B cell (primary cell): Measurements from ENCODE around the gene GLRA1. TPM values are rescaled to one million over a fixed set of nuclear protein-coding genes. Genes with fewer than 3 reads are reported as not detected.

Experiments used
- ATAC-seq: fragments of 200-7000 bp; cut with Tn5 transposase; one replicate; pipeline ENCODE4 v1.10.0; 2021; ENCODE audit warnings: low read depth, mild to moderate bottlenecking, moderate number of reproducible peaks, moderate library complexity
- CTCF ChIA-PET: fragments of 350-600 bp; sonication (Branson Sonifier 250); formaldehyde crosslinking; loops from one replicate; lab custom pipeline; 2021; ENCODE audit warnings: antibody characterized with exemption, inconsistent platforms; lab: Charles Lee
- POLR2A ChIA-PET: fragments of 350-600 bp; sonication (Branson Sonifier 250); formaldehyde crosslinking; loops from one replicate; lab custom pipeline; 2021; ENCODE audit warnings: antibody characterized with exemption; lab: Charles Lee
- DNase-seq: peaks from one replicate; pipeline ENCODE4 v3.0.0; 2013
- H2AFZ ChIP-seq: 2 replicates; pipeline ENCODE4 v1.6.1; 2012; ENCODE audit warnings: mild to moderate bottlenecking, low read depth, low read length; ENCODE audit not compliant: insufficient read depth, poor library complexity, severe bottlenecking
- H3K27ac ChIP-seq, 2 donors: 1 replicate in 1 of 2; 2 replicates in 1 of 2; pipeline ENCODE4 v1.5.1; 2012 to 2013; ENCODE audit warnings: low read length in 2 of 2, mild to moderate bottlenecking in 2 of 2, moderate library complexity in 1 of 2
- H3K27me3 ChIP-seq, 4 experiments: fragments of 200-600 bp in 1 of 4; sonication (generic) in 1 of 4; replicated peaks in 1 of 4; 1 replicate in 2 of 4; 2 replicates in 2 of 4; pipeline versions ENCODE4 v1.6.1 to v1.7.0; 2013 to 2016; ENCODE audit warnings: low read length in 3 of 4, mild to moderate bottlenecking in 2 of 4, mixed read lengths in 1 of 4, moderate library complexity in 1 of 4; ENCODE audit not compliant: insufficient read depth in 4 of 4, control insufficient read depth in 3 of 4; ENCODE audit errors: control extremely low read depth in 1 of 4
- H3K36me3 ChIP-seq, 2 experiments: replicated peaks in 1 of 2; 1 replicate in 1 of 2; 2 replicates in 1 of 2; pipeline versions ENCODE4 v1.6.1 to v1.7.1; 2013; ENCODE audit warnings: low read length in 1 of 2; ENCODE audit not compliant: insufficient read depth in 2 of 2, control insufficient read depth in 1 of 2; ENCODE audit errors: control extremely low read depth in 1 of 2, extremely low read depth in 1 of 2
- H3K4me1 ChIP-seq, 2 donors: fragments of 200-600 bp in 1 of 2; sonication (generic) in 1 of 2; 1 replicate in 1 of 2; 2 replicates in 1 of 2; pipeline versions ENCODE4 v1.5.1 to v1.6.1; 2013 to 2017; ENCODE audit warnings: low read length in 2 of 2; ENCODE audit not compliant: control insufficient read depth in 2 of 2, insufficient read depth in 2 of 2
- H3K4me2 ChIP-seq: replicated peaks from 2 replicates; pipeline ENCODE3; 2012; ENCODE audit warnings: mild to moderate bottlenecking, low read depth, low read length; ENCODE audit not compliant: poor library complexity, severe bottlenecking
- H3K4me3 ChIP-seq, 5 experiments: fragments of 200-600 bp in 1 of 5; sonication (generic) in 1 of 5; 1 replicate in 3 of 5; 2 replicates in 2 of 5; pipeline versions ENCODE4 v1.5.1 to v1.7.0; 2011 to 2016; ENCODE audit warnings: low read length in 4 of 5, mild to moderate bottlenecking in 4 of 5, low read depth in 2 of 5, control low read depth in 1 of 5, moderate library complexity in 1 of 5; ENCODE audit not compliant: insufficient read depth in 1 of 5; ENCODE audit errors: control extremely low read depth in 1 of 5, extremely low read depth in 1 of 5
- H3K79me2 ChIP-seq: fragments of 200-600 bp; sonication (generic); one replicate; pipeline ENCODE4 v1.6.0; 2016; ENCODE audit warnings: low read length; ENCODE audit not compliant: control insufficient read depth, insufficient read depth
- H3K9ac ChIP-seq: fragments of 200-600 bp; sonication (generic); 2 replicates; pipeline ENCODE4 v1.6.1; 2017; ENCODE audit warnings: mild to moderate bottlenecking, low read length, moderate library complexity
- H3K9me3 ChIP-seq, 3 donors: one replicate each; pipeline versions ENCODE4 v1.6.1 to v1.7.1; 2013; ENCODE audit warnings: low read length in 2 of 3; ENCODE audit not compliant: control insufficient read depth in 2 of 3, insufficient read depth in 1 of 3; ENCODE audit errors: control extremely low read depth in 1 of 3
- H4K20me1 ChIP-seq: 2 replicates; pipeline ENCODE4 v1.6.0; 2012; ENCODE audit warnings: mild to moderate bottlenecking, low read length; ENCODE audit not compliant: insufficient read depth, control insufficient read depth, poor library complexity, severe bottlenecking
- H3K27ac Mint-ChIP-seq: one replicate; pipeline ENCODE4 v1.8.0; 2021; ENCODE audit warnings: mixed read lengths
- H3K27me3 Mint-ChIP-seq: one replicate; pipeline ENCODE4 v1.8.0; 2021; ENCODE audit warnings: mixed read lengths
- H3K4me1 Mint-ChIP-seq: one replicate; pipeline ENCODE4 v1.8.0; 2021; ENCODE audit warnings: mixed read lengths
- H3K4me3 Mint-ChIP-seq: one replicate; pipeline ENCODE4 v1.8.0; 2021; ENCODE audit warnings: mixed read lengths
- H3K9me3 Mint-ChIP-seq: one replicate; pipeline ENCODE4 v1.8.0; 2022; ENCODE audit warnings: mixed read lengths; ENCODE audit not compliant: insufficient read depth
- EZH2 ChIP-seq: IDR thresholded peaks from 2 replicates; pipeline ENCODE4 v1.6.1; 2012; ENCODE audit warnings: borderline replicate concordance, low read depth, mild to moderate bottlenecking, moderate library complexity, low read length; ENCODE audit not compliant: insufficient read depth, poor library complexity, severe bottlenecking
- WGBS: methylation state at CpG from one replicate; pipeline ENCODE4 v1.1.5; 2013; ENCODE audit warnings: missing lambda C conversion rate; ENCODE audit not compliant: insufficient coverage; 5-methylcytosine and 5-hydroxymethylcytosine counted together
- intact Hi-C: fragments of 100-400 bp; cut with micrococcal nuclease; formaldehyde crosslinking; loops from one replicate; pipeline ENCODE4 v1.10.0; 2022
- polyA plus RNA-seq: library from polyadenylated mRNA; depleted of rRNA; stranded (reverse); fragments of >200 nt; gene quantifications from 2 replicates; pipeline ENCODE4 v1.2.3, GENCODE V29; 2012
- total RNA-seq, 2 donors: library from RNA; stranded (reverse); fragments of 120-200 nt in 1 of 2; gene quantifications; 1 replicate in 1 of 2; 2 replicates in 1 of 2; pipeline versions ENCODE4 v1.2.3 to v1.2.4, GENCODE V29; 2013 to 2022
- TF ChIP-seq, protein P1 (sequence below): fragments of 200-600 bp; IDR thresholded peaks from one replicate; pipeline ENCODE4 v1.8.0; 2022; ENCODE audit warnings: antibody characterized with exemption, mild to moderate bottlenecking

Gene GLRA1
- total and polyA plus RNA-seq, 2 donors (not counting 1 experiment from before 2014, with no cell fraction given): not detected

DNA sequence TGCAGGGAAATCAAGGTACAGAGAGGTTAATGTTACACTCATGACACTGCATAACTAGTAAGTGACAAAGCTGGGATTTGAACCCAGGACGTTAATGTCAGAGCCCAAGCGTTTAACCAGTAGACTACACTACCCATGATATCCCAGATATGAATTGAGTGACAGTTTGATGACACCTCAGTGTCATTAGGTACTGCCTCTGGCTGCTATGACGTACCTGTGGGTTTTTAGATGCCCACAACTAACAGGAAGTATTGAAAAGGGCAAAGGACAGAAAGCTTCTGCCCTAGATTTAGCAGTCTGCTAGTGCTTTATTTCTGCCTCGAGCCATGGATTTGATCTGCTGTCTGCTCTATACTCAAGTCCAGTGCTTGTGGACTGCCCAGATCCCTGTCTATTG lies 56.2 kb downstream of the GLRA1 start:
- no peak overlapping the region for H3K27ac Mint-ChIP-seq

DNA sequence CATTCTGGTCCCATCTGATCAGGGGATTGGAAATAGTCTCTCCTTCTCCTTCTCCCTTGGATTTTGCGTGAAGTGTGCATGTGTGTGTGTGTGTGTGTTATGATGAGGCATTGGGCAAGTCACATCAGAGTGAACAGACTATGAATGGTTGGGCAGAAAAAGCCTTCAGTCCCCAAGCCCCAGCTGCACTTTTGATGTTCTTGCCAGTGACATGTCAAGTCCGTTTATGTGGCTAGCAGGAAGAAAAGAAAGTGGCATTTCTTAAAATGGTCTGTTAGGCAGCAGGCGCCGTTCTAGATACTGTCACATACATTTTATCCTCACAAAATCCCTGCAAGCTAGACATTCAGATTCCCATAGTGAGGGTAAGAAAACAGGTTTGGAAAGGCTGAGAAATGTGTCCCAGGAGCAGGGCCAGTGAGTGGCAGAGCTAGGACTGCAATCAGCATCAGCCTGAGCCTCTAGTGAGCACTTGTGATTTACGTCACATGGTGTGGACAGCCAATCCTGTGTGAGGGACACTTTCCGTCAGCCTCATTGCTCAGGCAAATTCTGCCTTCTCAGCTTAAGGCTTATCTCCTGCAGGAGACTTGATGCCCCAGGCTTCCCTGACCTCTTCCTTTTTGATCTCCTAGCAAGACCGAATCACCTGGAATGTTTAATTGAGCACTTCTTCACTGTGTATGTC lies 60.4 kb downstream of the GLRA1 start:
- H3K27me3 Mint-ChIP-seq: peaks cover 4% of the 10 kb centered on the region
- Histone ChIP-seq H3K9ac (no peak overlapping the region), H3K4me1 (no peaks in the 10 kb centered on the region), H3K9me3 (no peaks in the 10 kb centered on the region), H3K4me2 (no peak overlapping the region), H3K4me3 (no peak overlapping the region), H3K79me2 (no peaks in the 10 kb centered on the region), H2AFZ (no peak overlapping the region), H4K20me1 (no peaks in the 10 kb centered on the region), H3K27ac (no peak overlapping the region), H3K36me3 (no peaks in the 10 kb centered on the region), H3K27me3 (no peaks in the 10 kb centered on the region)
- TF ChIP-seq EZH2: no peak
- TF ChIP-seq, protein P1, sequence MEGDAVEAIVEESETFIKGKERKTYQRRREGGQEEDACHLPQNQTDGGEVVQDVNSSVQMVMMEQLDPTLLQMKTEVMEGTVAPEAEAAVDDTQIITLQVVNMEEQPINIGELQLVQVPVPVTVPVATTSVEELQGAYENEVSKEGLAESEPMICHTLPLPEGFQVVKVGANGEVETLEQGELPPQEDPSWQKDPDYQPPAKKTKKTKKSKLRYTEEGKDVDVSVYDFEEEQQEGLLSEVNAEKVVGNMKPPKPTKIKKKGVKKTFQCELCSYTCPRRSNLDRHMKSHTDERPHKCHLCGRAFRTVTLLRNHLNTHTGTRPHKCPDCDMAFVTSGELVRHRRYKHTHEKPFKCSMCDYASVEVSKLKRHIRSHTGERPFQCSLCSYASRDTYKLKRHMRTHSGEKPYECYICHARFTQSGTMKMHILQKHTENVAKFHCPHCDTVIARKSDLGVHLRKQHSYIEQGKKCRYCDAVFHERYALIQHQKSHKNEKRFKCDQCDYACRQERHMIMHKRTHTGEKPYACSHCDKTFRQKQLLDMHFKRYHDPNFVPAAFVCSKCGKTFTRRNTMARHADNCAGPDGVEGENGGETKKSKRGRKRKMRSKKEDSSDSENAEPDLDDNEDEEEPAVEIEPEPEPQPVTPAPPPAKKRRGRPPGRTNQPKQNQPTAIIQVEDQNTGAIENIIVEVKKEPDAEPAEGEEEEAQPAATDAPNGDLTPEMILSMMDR: no peak
- DNase-seq (no peak), ATAC-seq (no peak)
- intact Hi-C loops: no loop called here
- POLR2A ChIA-PET: no interaction called here
- no peaks in the 10 kb centered on the region for H3K9me3 Mint-ChIP-seq
- no peak overlapping the region for H3K4me3 Mint-ChIP-seq
- CTCF ChIA-PET: no interaction called here
- no peaks in the 10 kb centered on the region for H3K4me1 Mint-ChIP-seq
- WGBS: 80% methylated on average over 2 of the region's 7 CpGs
- no peak overlapping the region for H3K27ac Mint-ChIP-seq

More for the DNA sequence above, 56.2 kb downstream of the GLRA1 start:
- DNase-seq (no peak), ATAC-seq (no peak)
- no peak overlapping the region for H3K27ac ChIP-seq
- CTCF ChIA-PET: no interaction called here
- no peaks in the 10 kb centered on the region for H3K27me3 ChIP-seq
- no peak overlapping the region for H3K9ac ChIP-seq
- POLR2A ChIA-PET: no interaction called here
- Mint-ChIP-seq H3K4me1 (no peaks in the 10 kb centered on the region), H3K27me3 (peaks cover 4% of the 10 kb centered on the region), H3K9me3 (no peaks in the 10 kb centered on the region), H3K4me3 (no peak overlapping the region)
- H3K4me3 ChIP-seq: no peak overlapping the region
- TF ChIP-seq EZH2: no peak
- TF ChIP-seq, protein P1: no peak
- no peaks in the 10 kb centered on the region for H3K36me3 ChIP-seq
- intact Hi-C loops: no loop called here
- H2AFZ ChIP-seq: no peak overlapping the region
- no peaks in the 10 kb centered on the region for H4K20me1 ChIP-seq
- H3K4me2 ChIP-seq: no peak overlapping the region
- H3K4me1 ChIP-seq: no peaks in the 10 kb centered on the region
- no peaks in the 10 kb centered on the region for H3K9me3 ChIP-seq
- H3K79me2 ChIP-seq: no peaks in the 10 kb centered on the region
- WGBS: 65% methylated on average over 2 of the region's 4 CpGs
